Fibroblast of skin of right quadriceps (primary cell): ENCODE results near the gene FAM209B.
"Not testable (repeated sequence)": the region's sequence is repeated elsewhere in the genome, so short reads cannot be mapped to it uniquely, and the experiment has no call there.

ENCODE experiments used
- DNase-seq: peaks from one replicate; pipeline ENCODE4 v3.0.0-alpha.2; 2013

The FAM209B gene

GRCh38 chr20:56532946-56533345, at the start of gene FAM209B:
Gene FAM209B, plus strand, starts transcription at chr20:56533246. Its CDS starts 96 bp downstream, at chr20:56533342.
- not testable (repeated sequence) for DNase-seq

GRCh38 chr20:56483970-56484369, 49.1 kb upstream of the FAM209B start:
- DNase-seq: no peak

GRCh38 chr20:56487216-56487615, 45.8 kb upstream of the FAM209B start:
- DNase-seq: no peak

GRCh38 chr20:56488566-56488965, 44.5 kb upstream of the FAM209B start:
- no peak for DNase-seq

- no peak for DNase-seq
These were observed 31.9 kb upstream of the FAM209B start for GRCh38 chr20:56501116-56501515.

- no peak for DNase-seq
These were observed 29.1 kb upstream of the FAM209B start for GRCh38 chr20:56503916-56504315.

GRCh38 chr20:56504373-56505005, 28.6 kb upstream of the FAM209B start:
- no peak for DNase-seq

- DNase-seq: no peak
These were observed 26.9 kb upstream of the FAM209B start for GRCh38 chr20:56506103-56506502.

- no peak for DNase-seq
These were observed 21.1 kb upstream of the FAM209B start for GRCh38 chr20:56511926-56512325.

- DNase-seq: peak; percentile 4
These were observed 19.6 kb upstream of the FAM209B start for GRCh38 chr20:56513161-56514150.

GRCh38 chr20:56516631-56517030, 16.4 kb upstream of the FAM209B start:
- no peak for DNase-seq

GRCh38 chr20:56517211-56517610, 15.8 kb upstream of the FAM209B start:
- DNase-seq: no peak

GRCh38 chr20:56517641-56518040, 15.4 kb upstream of the FAM209B start:
- no peak for DNase-seq

- no peak for DNase-seq
These were observed 14.9 kb upstream of the FAM209B start for GRCh38 chr20:56518126-56518525.

GRCh38 chr20:56518721-56519398, 14.2 kb upstream of the FAM209B start:
- DNase-seq: no peak

- no peak for DNase-seq
These were observed 13.5 kb upstream of the FAM209B start for GRCh38 chr20:56519551-56519950.

- DNase-seq: no peak
These were observed 12.9 kb upstream of the FAM209B start for GRCh38 chr20:56520180-56520579.

GRCh38 chr20:56520746-56521354, 12.2 kb upstream of the FAM209B start:
- not testable (repeated sequence) for DNase-seq

GRCh38 chr20:56522311-56522710, 10.7 kb upstream of the FAM209B start:
- no peak for DNase-seq

- DNase-seq: not testable (repeated sequence)
These were observed 8.6 kb upstream of the FAM209B start, which contains the start of gene FAM209A for GRCh38 chr20:56524444-56524843. Gene FAM209A, plus strand, starts transcription at chr20:56524744. Its CDS starts 65 bp downstream, at chr20:56524809.

- no peak for DNase-seq
These were observed 5.5 kb upstream of the FAM209B start for GRCh38 chr20:56527521-56527920.

- DNase-seq: no peak
These were observed 5.0 kb downstream of the FAM209B start for GRCh38 chr20:56537997-56538396.

- peak; percentile 14 for DNase-seq
These were observed 7.4 kb downstream of the FAM209B start for GRCh38 chr20:56540415-56540814.
